Activated CD4-positive, alpha-beta T cell treated with anti-CD3 and anti-CD28 coated beads, Interleukin-2, Interleukin-6, amounts not matched to agents 100 ng/mL and 50 ng/mL, durations not matched to agents 16 hours and 8 hours (primary cell): ENCODE results near the gene KCND3.
"Not testable (repeated sequence)": the region's sequence is repeated elsewhere in the genome, so short reads cannot be mapped to it uniquely, and the experiment has no call there.

ENCODE experiments used
- DNase-seq: peaks from one replicate; pipeline ENCODE4 v3.0.0-alpha.2; 2020

Gene KCND3

DNA sequence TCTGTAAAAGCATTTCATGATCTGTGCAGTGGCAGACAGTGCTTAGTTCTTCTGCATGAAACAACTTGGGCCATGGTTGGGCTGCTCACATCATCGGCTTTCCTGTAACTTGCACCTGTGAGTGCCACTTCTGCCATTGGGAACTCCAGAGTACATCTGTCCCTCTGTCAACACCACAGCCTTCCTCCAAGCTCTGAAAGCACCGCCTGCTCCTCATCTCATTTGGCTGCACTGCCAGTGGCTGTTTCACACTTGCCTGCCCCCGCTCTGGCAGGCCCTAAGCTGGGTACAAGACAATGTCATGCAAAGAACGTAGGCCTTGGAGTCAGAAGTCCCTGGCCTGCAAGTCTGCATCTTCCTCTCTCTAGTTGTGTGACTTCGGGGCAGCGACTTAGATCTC lies 187.4 kb downstream of the KCND3 start:
- DNase-seq, result no peak

GRCh38 chr1:111801071-111801850 lies 188.2 kb downstream of the KCND3 start:
- no peak for DNase-seq

DNA sequence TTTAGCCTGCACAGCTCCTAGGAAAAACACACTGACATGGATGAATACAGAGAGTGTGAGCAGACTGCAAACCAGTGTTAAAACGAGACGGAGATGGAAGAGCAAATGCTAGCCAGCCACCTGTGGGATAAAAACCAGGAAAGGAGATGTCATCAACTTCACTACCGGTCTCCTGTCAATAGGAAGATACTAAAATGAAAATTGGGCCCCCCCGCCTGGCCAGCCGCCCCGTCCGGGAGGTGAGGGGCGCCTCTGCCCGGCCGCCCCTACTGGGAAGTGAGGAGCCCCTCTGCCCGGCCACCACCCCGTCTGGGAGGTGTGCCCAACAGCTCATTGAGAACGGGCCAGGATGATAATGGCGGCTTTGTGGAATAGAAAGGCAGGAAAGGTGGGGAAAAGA lies 189.7 kb downstream of the KCND3 start:
- DNase-seq, result not testable (repeated sequence)

DNA sequence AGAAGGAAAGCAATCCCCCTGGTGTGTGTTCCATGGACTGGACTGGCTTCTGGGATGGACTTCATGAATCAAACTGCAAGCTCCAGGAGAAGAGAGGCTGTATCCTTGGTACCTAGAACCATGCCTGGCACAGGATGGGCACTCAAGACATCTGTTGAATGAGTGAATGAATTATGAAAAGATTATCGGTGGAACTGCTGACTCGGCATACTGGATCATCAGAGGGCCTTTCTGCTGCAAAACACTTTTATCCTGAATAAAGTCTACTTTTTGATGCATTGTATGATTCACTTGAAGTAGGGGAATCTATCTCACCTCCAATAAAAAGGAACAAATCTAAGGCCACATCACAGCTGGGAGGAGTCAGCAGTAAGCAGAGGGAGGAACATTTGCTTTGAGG lies 190.9 kb downstream of the KCND3 start:
- DNase-seq, result no peak

DNA sequence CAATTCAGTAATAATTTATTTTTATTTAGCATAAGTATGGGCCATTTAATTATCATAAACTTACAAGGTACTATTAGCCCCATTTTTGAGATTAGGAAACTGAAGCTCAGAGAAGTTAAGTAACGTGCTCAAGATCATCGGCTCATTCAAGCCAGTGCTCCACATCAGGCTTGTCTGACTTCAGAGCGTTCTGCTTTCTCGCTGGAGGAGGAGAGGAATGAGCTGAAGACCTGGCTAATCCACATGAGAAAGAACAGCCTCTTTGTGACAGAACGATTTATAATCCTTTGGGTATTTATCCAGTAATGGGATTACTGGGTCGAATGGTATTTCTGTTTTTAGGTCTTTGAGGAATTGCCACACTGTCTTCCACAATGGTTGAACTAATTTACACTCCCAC lies 194.1 kb downstream of the KCND3 start:
- DNase-seq, result no peak

GRCh38 chr1:111793923-111794322 lies 195.5 kb downstream of the KCND3 start:
- DNase-seq, result no peak

DNA sequence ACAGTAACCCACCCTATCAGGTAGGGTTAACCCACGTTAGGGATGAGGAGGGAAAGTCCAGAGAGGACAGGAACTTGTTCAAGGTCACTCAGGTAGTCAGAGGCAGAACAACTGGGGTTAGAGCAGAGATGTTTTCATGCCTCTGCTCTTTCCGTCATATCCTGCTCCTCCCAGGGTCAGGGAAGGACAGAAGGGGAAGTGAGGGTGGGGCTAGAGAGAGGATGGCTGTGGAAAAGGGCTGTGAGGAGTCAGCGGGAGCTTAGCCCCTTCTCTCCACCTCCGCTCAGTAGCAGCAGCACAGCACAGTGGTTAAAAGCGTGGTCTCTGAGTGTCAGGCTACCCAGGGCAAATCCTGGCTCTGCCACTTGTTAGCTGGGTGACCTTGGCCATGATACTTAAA lies 197.2 kb downstream of the KCND3 start:
- no peak for DNase-seq

DNA sequence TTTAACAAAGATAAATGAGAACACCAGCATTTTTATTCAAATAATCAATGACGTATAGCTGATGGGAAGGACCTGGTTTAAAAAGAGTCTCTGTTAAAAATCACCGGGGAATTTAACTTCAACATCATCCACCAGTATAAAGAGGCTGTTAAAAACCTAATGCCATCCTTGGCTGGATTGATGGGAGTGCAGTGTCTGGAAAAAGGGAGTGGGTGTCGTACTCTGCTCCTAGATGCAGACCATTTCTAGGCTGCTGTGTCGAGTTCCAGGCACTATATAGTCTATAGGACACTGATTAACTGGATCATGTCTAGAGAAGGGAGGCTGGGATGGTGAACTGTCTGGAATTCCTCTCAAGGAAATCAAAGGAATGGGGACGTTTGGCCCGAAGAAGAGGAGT lies 197.7 kb downstream of the KCND3 start:
- DNase-seq, result no peak

- no peak for DNase-seq
Observed at GRCh38 chr1:111789666-111790316, 199.7 kb downstream of the KCND3 start.

- no peak for DNase-seq
Observed at GRCh38 chr1:111789142-111789541, 200.3 kb downstream of the KCND3 start.

- DNase-seq, result no peak
Observed at GRCh38 chr1:111786669-111787207, 202.7 kb downstream of the KCND3 start.

DNA sequence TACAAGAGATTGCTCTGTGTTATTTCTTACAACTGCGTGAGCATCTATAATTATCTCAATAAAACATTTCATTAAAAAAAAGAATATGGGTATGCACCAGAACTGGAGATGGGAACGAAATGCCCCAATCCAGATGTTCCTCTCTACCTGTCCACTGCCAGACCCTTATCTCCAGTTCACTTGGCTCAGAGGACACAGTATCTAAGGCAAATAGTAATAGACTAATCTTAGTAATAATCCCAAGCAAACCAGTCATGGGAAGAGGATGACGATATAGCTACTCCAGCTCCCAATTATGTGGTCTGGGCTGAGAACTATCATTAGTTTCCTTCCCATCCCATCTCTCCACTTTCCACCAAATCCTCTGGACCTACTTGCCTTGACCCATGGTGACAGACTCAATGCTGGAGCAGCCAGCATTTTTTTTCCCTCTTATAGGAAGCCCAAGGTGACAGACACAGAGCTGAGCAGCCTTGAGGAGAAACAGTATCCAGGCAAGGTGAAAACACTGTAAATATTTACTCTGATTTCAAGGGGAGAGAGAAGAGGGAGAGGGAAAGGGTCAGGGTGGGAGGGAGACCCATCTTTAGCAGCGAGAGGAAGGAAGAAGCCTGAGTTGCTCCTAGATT lies 205.1 kb downstream of the KCND3 start:
- DNase-seq, result no peak

DNA sequence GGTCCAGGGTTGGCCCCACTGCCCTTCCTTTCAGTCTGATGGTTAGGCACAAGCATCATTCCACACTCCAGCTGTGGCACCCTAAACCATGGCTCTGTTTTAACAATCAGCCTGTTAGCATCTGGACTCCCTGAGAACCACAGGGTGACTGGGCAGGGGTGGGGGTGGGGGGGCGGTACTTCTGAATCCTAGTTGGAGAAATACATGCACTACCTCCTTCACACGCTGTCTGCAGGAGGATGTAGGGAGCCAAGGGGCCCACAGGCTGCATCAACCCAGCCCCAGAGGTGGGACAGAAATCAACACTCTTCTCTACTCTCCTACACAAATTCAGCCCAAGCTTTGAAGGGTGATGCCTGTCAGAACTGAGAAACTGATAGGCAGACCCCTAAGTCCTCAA lies 209.9 kb downstream of the KCND3 start:
- no peak for DNase-seq

- DNase-seq, result no peak
Observed at GRCh38 chr1:111778541-111779051, 210.9 kb downstream of the KCND3 start.

DNA sequence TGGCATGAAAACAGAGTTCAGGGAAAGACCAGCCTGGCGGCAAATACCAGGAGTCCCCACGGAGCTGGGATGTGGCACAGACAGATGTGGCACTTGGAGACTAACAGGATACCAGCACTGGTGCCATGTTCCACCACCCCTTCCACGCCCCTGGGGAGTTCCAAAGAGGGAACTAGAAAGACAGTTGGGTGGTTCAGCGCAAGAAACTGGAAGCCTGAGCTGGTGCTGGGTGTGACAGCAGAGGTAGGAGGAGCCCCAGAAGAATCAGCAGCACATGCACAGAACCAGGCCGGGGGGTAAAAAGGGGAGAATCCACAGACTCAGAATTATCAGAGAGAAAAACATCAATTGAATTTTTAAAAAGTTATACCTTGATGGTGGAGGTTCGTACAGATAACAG lies 211.4 kb downstream of the KCND3 start:
- DNase-seq, result no peak

DNA sequence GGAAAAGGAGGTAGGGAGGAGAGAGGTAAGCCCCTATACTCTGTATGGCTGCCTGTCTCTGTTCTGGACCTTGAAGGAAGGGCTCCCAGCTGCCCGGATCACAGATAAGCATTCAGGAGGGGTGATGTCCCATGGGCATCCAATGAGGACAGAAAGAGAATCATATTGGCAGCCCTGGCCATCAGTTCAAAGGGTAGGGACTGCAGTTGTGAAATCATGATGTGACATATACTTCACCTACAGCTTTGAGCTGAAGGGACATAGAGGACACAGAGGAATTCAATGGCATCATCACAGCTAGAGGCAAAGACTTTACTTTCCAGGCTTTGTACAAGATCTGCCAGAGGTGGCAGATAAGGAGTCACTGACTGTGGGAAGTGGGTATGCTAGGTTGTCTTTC lies 212.2 kb downstream of the KCND3 start:
- no peak for DNase-seq

DNA sequence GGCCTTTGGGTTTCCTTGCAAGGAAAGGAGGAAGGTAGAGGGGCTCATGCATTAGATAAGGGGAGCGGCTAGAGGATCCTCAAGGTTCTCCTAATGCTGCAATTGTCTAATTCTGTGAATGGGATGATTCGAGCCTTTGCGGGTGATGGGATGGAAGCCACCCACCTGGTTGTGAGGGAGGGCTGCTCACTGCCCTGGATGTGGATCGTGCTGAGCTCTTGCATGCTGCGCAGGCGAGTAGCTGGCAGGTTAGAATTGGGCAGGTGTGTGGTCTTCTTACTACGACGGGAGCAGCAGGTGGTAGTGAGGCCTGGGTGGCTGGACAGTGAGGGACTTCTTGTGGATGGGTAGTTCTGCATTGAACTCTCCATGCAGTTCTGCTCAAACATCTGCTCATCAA lies 212.6 kb downstream of the KCND3 start:
- DNase-seq, result no peak

GRCh38 chr1:111776391-111776790 lies 213.1 kb downstream of the KCND3 start:
- no peak for DNase-seq

GRCh38 chr1:111775966-111776365 lies 213.5 kb downstream of the KCND3 start:
- DNase-seq, result no peak

GRCh38 chr1:111770916-111771315 lies 218.6 kb downstream of the KCND3 start:
- DNase-seq, result no peak

DNA sequence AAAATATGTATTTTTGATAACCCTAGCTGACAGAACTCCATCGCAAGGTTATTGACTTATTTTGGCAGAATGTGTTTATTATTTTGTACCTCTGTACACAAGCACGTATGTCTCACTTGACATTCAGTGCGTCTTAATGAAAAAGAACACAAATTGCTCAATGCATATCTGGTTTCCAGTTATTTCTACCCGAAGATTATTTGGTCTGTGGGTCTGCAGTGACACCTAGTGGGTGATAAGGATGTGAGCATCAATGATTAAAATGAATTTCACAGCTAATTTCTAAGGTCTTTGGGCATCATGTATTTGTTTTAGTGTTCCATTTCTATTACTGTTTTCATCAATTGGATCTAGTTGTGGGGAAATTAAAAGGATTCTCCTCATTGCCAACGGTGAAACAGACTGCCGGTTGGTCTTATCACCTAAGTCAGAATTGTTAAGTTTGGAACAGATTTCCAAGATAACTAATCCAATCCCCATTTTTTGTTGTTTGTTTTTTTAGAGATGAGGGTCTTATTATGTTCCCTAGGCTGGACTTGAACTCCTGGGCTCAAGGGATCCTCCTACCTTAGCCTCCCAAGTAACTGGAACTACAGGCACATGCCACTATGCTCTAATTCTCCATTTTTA lies 219.8 kb downstream of the KCND3 start:
- DNase-seq, result peak; percentile 60

DNA sequence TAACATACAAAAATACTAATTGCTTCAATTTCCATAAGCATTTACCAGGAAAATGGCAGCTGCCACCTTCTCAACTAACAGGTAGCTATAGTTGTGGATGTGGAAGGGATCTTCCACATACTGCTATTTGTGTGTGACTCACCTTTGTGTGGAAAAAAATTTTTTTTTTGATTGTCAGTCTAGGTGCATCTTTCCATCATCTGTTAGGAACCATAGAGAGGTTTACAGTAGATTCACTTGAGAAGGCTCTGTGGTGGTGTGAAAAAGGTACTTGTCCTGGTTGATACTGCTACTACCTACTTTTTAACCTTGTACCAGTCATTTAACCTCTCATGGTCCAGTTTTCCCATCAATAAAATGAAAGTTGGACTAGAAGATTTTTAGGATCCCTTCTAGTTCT lies 220.8 kb downstream of the KCND3 start:
- DNase-seq, result no peak

- no peak for DNase-seq
Observed at GRCh38 chr1:111768023-111768422, 221.4 kb downstream of the KCND3 start.
